DND-41 (cell line): Measurements from ENCODE around the gene MAP7D1.

Experiments
- ATAC-seq: fragments of 200-7000 bp; cut with Tn5 transposase; 3 replicates; pipeline ENCODE4 v1.9.1; 2021; ENCODE audit warnings: low read depth; ENCODE audit not compliant: insufficient read depth
- DNase-seq: peaks from one replicate; pipeline ENCODE4 v3.0.0-alpha.2; 2020
- H2AFZ ChIP-seq: 2 replicates; pipeline ENCODE4 v1.6.0; 2012; ENCODE audit warnings: low read depth, low read length
- H3K27ac ChIP-seq: 2 replicates; pipeline ENCODE4 v1.5.1; 2012; ENCODE audit warnings: low read length, inconsistent platforms
- H3K27me3 ChIP-seq: fragments of 200-600 bp; sonication (generic); 2 replicates; pipeline ENCODE4 v1.6.0; 2012; ENCODE audit warnings: low read length, mild to moderate bottlenecking, inconsistent platforms; ENCODE audit not compliant: insufficient read depth, poor library complexity
- H3K36me3 ChIP-seq: 2 replicates; pipeline ENCODE4 v1.5.1; 2012; ENCODE audit warnings: low read length, inconsistent platforms; ENCODE audit not compliant: insufficient read depth
- H3K4me1 ChIP-seq: 2 replicates; pipeline ENCODE4 v1.5.1; 2012; ENCODE audit warnings: mild to moderate bottlenecking, low read length; ENCODE audit not compliant: insufficient read depth
- H3K4me2 ChIP-seq: 2 replicates; pipeline ENCODE4 v1.6.0; 2012; ENCODE audit warnings: mild to moderate bottlenecking, moderate library complexity, low read length, inconsistent platforms; ENCODE audit not compliant: insufficient read depth
- H3K4me3 ChIP-seq, 2 experiments: fragments of 200-600 bp in 1 of 2; shearing (Covaris generic) in 1 of 2; 2 replicates each; pipeline ENCODE4 v1.5.1; 2012 to 2016; ENCODE audit warnings: inconsistent platforms in 2 of 2, low read length in 2 of 2, mild to moderate bottlenecking in 2 of 2, low read depth in 1 of 2, moderate library complexity in 1 of 2
- H3K79me2 ChIP-seq: 2 replicates; pipeline ENCODE4 v1.6.0; 2012; ENCODE audit warnings: low read length, inconsistent platforms; ENCODE audit not compliant: insufficient read depth
- H3K9ac ChIP-seq: 2 replicates; pipeline ENCODE4 v1.6.0; 2012; ENCODE audit warnings: low read depth, mild to moderate bottlenecking, inconsistent platforms, low read length, moderate library complexity
- H3K9me3 ChIP-seq: 2 replicates; pipeline ENCODE4 v1.5.1; 2012; ENCODE audit warnings: low read length, moderate library complexity, mild to moderate bottlenecking, inconsistent platforms; ENCODE audit not compliant: insufficient read depth, severe bottlenecking
- H4K20me1 ChIP-seq: 2 replicates; pipeline ENCODE4 v1.6.0; 2012; ENCODE audit warnings: low read length; ENCODE audit not compliant: insufficient read depth
- CTCF ChIP-seq: IDR thresholded peaks from 2 replicates; pipeline ENCODE4 v1.5.1; 2012; ENCODE audit warnings: borderline replicate concordance, low read length, moderate library complexity, mild to moderate bottlenecking; ENCODE audit not compliant: poor library complexity, severe bottlenecking; ENCODE audit errors: extremely low read depth
- EZH2 ChIP-seq: IDR thresholded peaks from 3 replicates; pipeline ENCODE4 v1.6.1; 2012; ENCODE audit warnings: borderline replicate concordance, low read depth, mild to moderate bottlenecking, moderate library complexity, low read length, inconsistent platforms; ENCODE audit not compliant: severe bottlenecking

MAP7D1 gene

GRCh38 chr1:36126005-36126716 is 29.8 kb upstream of the MAP7D1 start:
- H3K79me2 ChIP-seq, result no peaks in the 10 kb centered on the region
- no peaks in the 10 kb centered on the region for H3K36me3 ChIP-seq
- no peaks in the 10 kb centered on the region for H4K20me1 ChIP-seq
- H3K4me1 ChIP-seq, result no peaks in the 10 kb centered on the region
- H3K4me2 ChIP-seq, result no peak overlapping the region
- no peak for TF ChIP-seq EZH2
- TF ChIP-seq CTCF, result no peak
- H2AFZ ChIP-seq, result no peak overlapping the region
- no peak for DNase-seq
- no peaks in the 10 kb centered on the region for H3K27me3 ChIP-seq
- H3K9ac ChIP-seq, result no peak overlapping the region
- H3K4me3 ChIP-seq, result no peak overlapping the region
- H3K9me3 ChIP-seq, result no peaks in the 10 kb centered on the region
- no peak for ATAC-seq
- H3K27ac ChIP-seq, result no peak overlapping the region

GRCh38 chr1:36126797-36127500 is 29.0 kb upstream of the MAP7D1 start:
- no peak for DNase-seq
- Histone ChIP-seq H2AFZ (no peak overlapping the region), H3K4me2 (no peak overlapping the region), H3K36me3 (no peaks in the 10 kb centered on the region), H3K27ac (no peak overlapping the region), H3K9me3 (no peaks in the 10 kb centered on the region), H3K79me2 (no peaks in the 10 kb centered on the region), H3K9ac (no peak overlapping the region), H4K20me1 (no peaks in the 10 kb centered on the region), H3K4me3 (no peak overlapping the region), H3K4me1 (no peaks in the 10 kb centered on the region), H3K27me3 (no peaks in the 10 kb centered on the region)
- no peak for ATAC-seq
- no peak for TF ChIP-seq EZH2
- TF ChIP-seq CTCF, result no peak

GRCh38 chr1:36128126-36128904 is 27.6 kb upstream of the MAP7D1 start:
- H3K79me2 ChIP-seq, result no peaks in the 10 kb centered on the region
- H3K9me3 ChIP-seq, result no peaks in the 10 kb centered on the region
- H3K4me1 ChIP-seq, result no peaks in the 10 kb centered on the region
- H3K4me3 ChIP-seq, result no peak overlapping the region
- TF ChIP-seq CTCF, result no peak
- no peak for TF ChIP-seq EZH2
- no peak overlapping the region for H3K9ac ChIP-seq
- no peaks in the 10 kb centered on the region for H3K36me3 ChIP-seq
- ATAC-seq (no peak), DNase-seq (no peak)
- H4K20me1 ChIP-seq, result no peaks in the 10 kb centered on the region
- H3K27me3 ChIP-seq, result no peaks in the 10 kb centered on the region
- no peak overlapping the region for H3K4me2 ChIP-seq
- H2AFZ ChIP-seq, result no peak overlapping the region
- H3K27ac ChIP-seq, result no peak overlapping the region
